ENCODE data around the gene DMD. TPM values are rescaled to one million over a fixed set of nuclear protein-coding genes. Genes with fewer than 3 reads are reported as not detected.

DMD gene
- total RNA-seq, 4 donors from 2014 or later = 27.7 to 54.7 (median 34.4) TPM

- no peak for TF ChIP-seq CTCF (IDR thresholded peaks at IDR 0.05)
- no peak for DNase-seq (ENCODE audit: low spot score)
- ATAC-seq (ENCODE audit: low FRiP score) = no peak
Observed at GRCh38 chrX:32514986-32515385, 696.4 kb downstream of the DMD start.

- no peak for ATAC-seq (ENCODE audit: low FRiP score)
- no peak for TF ChIP-seq CTCF (IDR thresholded peaks at IDR 0.05)
- DNase-seq (ENCODE audit: low spot score) = no peak
Observed at GRCh38 chrX:32501606-32502005, 709.7 kb downstream of the DMD start.

GRCh38 chrX:32496671-32497070 lies 714.7 kb downstream of the DMD start:
- ATAC-seq (ENCODE audit: low FRiP score) = no peak

DNA sequence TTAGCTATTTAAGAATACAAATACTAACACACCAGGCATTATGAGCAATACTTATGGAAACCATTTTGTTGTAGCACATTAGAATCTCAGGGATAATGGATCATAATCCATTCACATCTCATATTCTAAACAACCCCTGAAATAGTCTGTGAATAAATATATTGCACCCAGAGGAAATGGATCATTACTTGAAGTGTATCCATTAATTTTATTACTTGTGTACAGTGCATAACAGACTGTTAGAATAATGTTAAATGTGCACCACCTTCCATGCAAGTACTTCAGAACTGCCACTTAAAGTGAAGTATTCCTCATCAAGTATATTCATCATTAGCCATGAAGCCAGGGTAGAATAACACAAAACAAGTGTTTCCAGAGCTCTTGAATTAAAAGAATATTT lies 715.5 kb downstream of the DMD start:
- DNase-seq (ENCODE audit: low spot score) = no peak
- TF ChIP-seq CTCF (IDR thresholded peaks at IDR 0.05) = no peak
- no peak for ATAC-seq (ENCODE audit: low FRiP score)

More at GRCh38 chrX:32496671-32497070, 714.7 kb downstream of the DMD start:
- DNase-seq (ENCODE audit: low spot score) = no peak
- TF ChIP-seq CTCF (IDR thresholded peaks at IDR 0.05) = no peak

- no peak for TF ChIP-seq CTCF (IDR thresholded peaks at IDR 0.05)
- ATAC-seq (ENCODE audit: low FRiP score) (no peak), DNase-seq (ENCODE audit: low spot score) (no peak)
Observed at GRCh38 chrX:32489125-32489524, 722.2 kb downstream of the DMD start.

GRCh38 chrX:32483534-32484136 lies 727.7 kb downstream of the DMD start:
- ATAC-seq (ENCODE audit: low FRiP score) = no peak
- no peak for TF ChIP-seq CTCF (IDR thresholded peaks at IDR 0.05)

GRCh38 chrX:32480019-32480418 lies 731.3 kb downstream of the DMD start:
- DNase-seq (ENCODE audit: low spot score) (no peak), ATAC-seq (ENCODE audit: low FRiP score) (no peak)
- no peak for TF ChIP-seq CTCF (IDR thresholded peaks at IDR 0.05)

More at GRCh38 chrX:32483534-32484136, 727.7 kb downstream of the DMD start:
- DNase-seq (ENCODE audit: low spot score) = no peak
